ENCODE data around the gene ERCC6. TPM values are rescaled to one million over a fixed set of nuclear protein-coding genes. Genes with fewer than 3 reads are reported as not detected.

The ERCC6 gene
- total RNA-seq, 1 experiment from 2014 or later, result 18.2 TPM

- Histone ChIP-seq H2AFZ (ENCODE audit: low read length) (no peak overlapping the region), H2BK20ac (ENCODE audit: low read depth, low read length, poor library complexity, severe bottlenecking) (no peak overlapping the region), H4K20me1 (ENCODE audit: control insufficient read depth, insufficient read depth, insufficient read length) (no peaks in the 10 kb centered on the region), H3K79me1 (ENCODE audit: insufficient read depth, low read depth, low read length, poor library complexity, severe bottlenecking) (no peaks in the 10 kb centered on the region), H4K91ac (ENCODE audit: insufficient read length, low read depth, low read length) (no peak overlapping the region), H3K27ac (ENCODE audit: insufficient read length, low read depth, low read length) (no peak overlapping the region), H3K23me2 (ENCODE audit: insufficient read length, low read depth, low read length, poor library complexity, severe bottlenecking) (no peaks in the 10 kb centered on the region), H3K27me3 (ENCODE audit: insufficient read depth, low read length) (no peaks in the 10 kb centered on the region), H2AK5ac (ENCODE audit: insufficient read length, low read length) (no peak overlapping the region), H3K4me1 (ENCODE audit: insufficient read depth, low read length) (no peaks in the 10 kb centered on the region), H3K14ac (ENCODE audit: insufficient read depth, low read length) (no peak overlapping the region), H3K79me2 (ENCODE audit: insufficient read depth, low read length) (no peaks in the 10 kb centered on the region), H3K9me3 (ENCODE audit: control insufficient read depth, low read depth, low read length) (no peaks in the 10 kb centered on the region), H3K9ac (ENCODE audit: extremely low read depth, insufficient read length, low read length) (no peak overlapping the region), H3K56ac (ENCODE audit: insufficient read length, low read depth, low read length) (no peak overlapping the region), H2BK120ac (ENCODE audit: low read depth, low read length, poor library complexity, severe bottlenecking) (no peak overlapping the region), H2BK15ac (ENCODE audit: low read depth, low read length) (no peak overlapping the region), H3T11ph (ENCODE audit: low read length) (no peak overlapping the region), H3K4me2 (ENCODE audit: insufficient read depth, insufficient read length, low read length) (no peak overlapping the region), H3K4ac (ENCODE audit: low read depth, low read length) (no peak overlapping the region), H4K5ac (ENCODE audit: insufficient read length, low read depth, low read length) (no peak overlapping the region), H4K8ac (replicated peaks; ENCODE audit: insufficient read length, low read depth, low read length) (no peak overlapping the region), H3K23ac (ENCODE audit: insufficient read length, low read depth, low read length) (no peak overlapping the region), H3K18ac (ENCODE audit: insufficient read length, low read depth, low read length) (no peak overlapping the region), H2BK5ac (ENCODE audit: insufficient read length, low read length) (no peak overlapping the region), H2BK12ac (ENCODE audit: insufficient read length, low read depth, low read length) (no peak overlapping the region)
- Mint-ChIP-seq H3K27me3 (ENCODE audit: low read depth) (no peaks in the 10 kb centered on the region), H3K4me3 (no peak overlapping the region), H3K36me3 (ENCODE audit: insufficient read depth in 1 of 3, low read depth in 3 of 3) (peaks cover 0 to 4% (median 3%) of the 10 kb centered on the region in 3 experiments; a peak in 2 of 7 replicates), H3K9me3 (no peaks in the 10 kb centered on the region), H3K4me1 (no peaks in the 10 kb centered on the region), H3K27ac (no peak overlapping the region)
- TF ChIP-seq CTCF (conservative IDR thresholded peaks at IDR 0.05), result peak; percentile 78
- no peak for DNase-seq
- no CpG with 5 or more reads among the region's 4 CpGs for WGBS (ENCODE audit: extremely low coverage, insufficient read length, low lambda C conversion rate)
Observed at GRCh38 chr10:49512121-49512809, 26.7 kb downstream of the ERCC6 start.
